Measurements from ENCODE around the gene FOXP1. TPM values are rescaled to one million over a fixed set of nuclear protein-coding genes. Genes with fewer than 3 reads are reported as not detected.
A peak's percentile ranks its signal among the peaks of the same experiment; 100 is the strongest.

The FOXP1 gene
- total and polyA plus RNA-seq, 3 donors from 2014 or later, result 37.8 to 105 (median 75.9) TPM

- peaks cover 7% of the 10 kb centered on the region for H3K4me1 ChIP-seq
- peak; percentile 53 for DNase-seq
Observed at GRCh38 chr3:71063773-71064290, 519.7 kb downstream of the FOXP1 start.

GRCh38 chr3:71062952-71063772 lies 520.4 kb downstream of the FOXP1 start:
- Histone ChIP-seq H3K27me3 (no peaks in the 10 kb centered on the region), H3K4me1 (peaks cover 7% of the 10 kb centered on the region), H3K9me3 (no peaks in the 10 kb centered on the region), H3K27ac (peak overlapping the region in 1 of 2 donors; percentile 86), H3K4me3 (peak overlapping the region in 1 of 2 donors; percentile 69), H3K36me3 (ENCODE audit: low read depth, missing control alignments) (no peaks in the 10 kb centered on the region)
- intact Hi-C loops (cut with DNase I; ENCODE audit: low total_unique reads), result no loop called here
- TF ChIP-seq, protein P1, sequence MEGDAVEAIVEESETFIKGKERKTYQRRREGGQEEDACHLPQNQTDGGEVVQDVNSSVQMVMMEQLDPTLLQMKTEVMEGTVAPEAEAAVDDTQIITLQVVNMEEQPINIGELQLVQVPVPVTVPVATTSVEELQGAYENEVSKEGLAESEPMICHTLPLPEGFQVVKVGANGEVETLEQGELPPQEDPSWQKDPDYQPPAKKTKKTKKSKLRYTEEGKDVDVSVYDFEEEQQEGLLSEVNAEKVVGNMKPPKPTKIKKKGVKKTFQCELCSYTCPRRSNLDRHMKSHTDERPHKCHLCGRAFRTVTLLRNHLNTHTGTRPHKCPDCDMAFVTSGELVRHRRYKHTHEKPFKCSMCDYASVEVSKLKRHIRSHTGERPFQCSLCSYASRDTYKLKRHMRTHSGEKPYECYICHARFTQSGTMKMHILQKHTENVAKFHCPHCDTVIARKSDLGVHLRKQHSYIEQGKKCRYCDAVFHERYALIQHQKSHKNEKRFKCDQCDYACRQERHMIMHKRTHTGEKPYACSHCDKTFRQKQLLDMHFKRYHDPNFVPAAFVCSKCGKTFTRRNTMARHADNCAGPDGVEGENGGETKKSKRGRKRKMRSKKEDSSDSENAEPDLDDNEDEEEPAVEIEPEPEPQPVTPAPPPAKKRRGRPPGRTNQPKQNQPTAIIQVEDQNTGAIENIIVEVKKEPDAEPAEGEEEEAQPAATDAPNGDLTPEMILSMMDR (IDR thresholded peaks at IDR 0.05), result no peak
- TF ChIP-seq POLR2A (IDR thresholded peaks at IDR 0.05), result no peak
- 38 to 39% methylated on average over 6 of the region's 6 CpGs for WGBS, 2 donors
- no peak for DNase-seq

More at GRCh38 chr3:71063773-71064290, 519.7 kb downstream of the FOXP1 start:
- no peak for TF ChIP-seq POLR2A (IDR thresholded peaks at IDR 0.05)
- TF ChIP-seq, protein P1 (IDR thresholded peaks at IDR 0.05), result no peak
- intact Hi-C loops (cut with DNase I; ENCODE audit: low total_unique reads), result no loop called here
- Histone ChIP-seq H3K4me3 (peak overlapping the region; percentile 69 to 70), H3K27ac (peak overlapping the region; percentile 28 to 86), H3K27me3 (no peaks in the 10 kb centered on the region), H3K36me3 (ENCODE audit: low read depth, missing control alignments) (no peaks in the 10 kb centered on the region), H3K9me3 (no peaks in the 10 kb centered on the region)
- WGBS, 2 donors, result 0 to 1% methylated on average over 11 to 13 of the region's 13 CpGs

DNA sequence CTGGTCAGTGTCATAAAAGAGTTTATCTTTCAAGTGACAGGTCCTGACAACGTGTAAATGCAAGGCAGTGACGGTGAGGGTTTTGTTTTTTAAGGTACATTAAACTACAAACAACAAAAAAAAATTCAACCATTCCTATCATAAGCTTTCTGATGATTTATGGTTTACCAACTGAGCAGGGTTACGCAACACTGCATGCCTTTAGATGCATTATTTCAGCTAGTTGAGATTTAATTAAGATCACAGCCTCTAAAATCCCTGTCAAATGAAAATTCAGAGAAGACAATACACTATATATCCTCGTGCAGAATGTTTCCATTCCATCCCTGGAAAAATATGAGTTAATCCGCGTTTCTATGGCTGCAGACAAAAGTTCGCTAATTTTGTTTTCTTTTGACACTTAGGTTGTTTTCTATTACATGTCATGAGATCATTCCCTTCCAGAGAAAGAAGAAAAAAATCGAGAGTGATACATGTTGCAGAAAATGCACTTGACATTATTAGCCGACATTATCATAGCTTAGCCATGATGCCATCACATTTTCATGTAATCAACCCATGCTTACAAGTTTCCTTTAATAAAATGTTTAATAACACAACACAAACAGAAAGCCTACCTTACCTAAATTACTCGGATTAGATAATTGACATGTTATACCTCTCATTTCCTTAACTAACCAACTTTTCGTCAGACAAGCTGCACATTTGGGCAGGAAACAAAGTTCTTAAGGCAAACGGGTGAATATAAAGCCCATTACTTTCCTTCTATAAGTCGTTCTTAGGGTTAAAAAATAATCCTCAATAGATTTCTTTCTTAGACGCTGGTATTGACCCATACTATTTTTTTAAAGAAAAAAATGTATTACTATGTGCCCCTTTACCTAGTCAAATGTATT lies 521.2 kb downstream of the FOXP1 start:
- DNase-seq, result no peak
- H3K9me3 ChIP-seq, result no peaks in the 10 kb centered on the region
- intact Hi-C loops (cut with DNase I; ENCODE audit: low total_unique reads), result no loop called here
- H3K27me3 ChIP-seq, result no peaks in the 10 kb centered on the region
- peak overlapping the region in 1 of 2 donors; percentile 86 for H3K27ac ChIP-seq
- peaks cover 7% of the 10 kb centered on the region for H3K4me1 ChIP-seq
- no peak overlapping the region for H3K4me3 ChIP-seq
- 52 to 63% methylated on average over 14 of the region's 14 CpGs for WGBS, 2 donors
- no peaks in the 10 kb centered on the region for H3K36me3 ChIP-seq (ENCODE audit: low read depth, missing control alignments)
- TF ChIP-seq, protein P1 (IDR thresholded peaks at IDR 0.05), result no peak

- no peak for TF ChIP-seq POLR2A (IDR thresholded peaks at IDR 0.05)
- TF ChIP-seq, protein P1 (IDR thresholded peaks at IDR 0.05), result no peak
- H3K27me3 ChIP-seq, result no peaks in the 10 kb centered on the region
- DNase-seq, result no peak
- peaks cover 7% of the 10 kb centered on the region for H3K4me1 ChIP-seq
- no peaks in the 10 kb centered on the region for H3K36me3 ChIP-seq (ENCODE audit: low read depth, missing control alignments)
- intact Hi-C loops (cut with DNase I; ENCODE audit: low total_unique reads), result no loop called here
- no peaks in the 10 kb centered on the region for H3K9me3 ChIP-seq
- no peak overlapping the region for H3K4me3 ChIP-seq
- WGBS, 2 donors, result 42 to 58% methylated on average over 3 of the region's 3 CpGs
- H3K27ac ChIP-seq, result peak overlapping the region in 1 of 2 donors; percentile 6
Observed at GRCh38 chr3:71061581-71061980, 521.9 kb downstream of the FOXP1 start.
